HG03442 (cell line): ENCODE results near the gene ENHO.
"Not testable (repeated sequence)": the region's sequence is repeated elsewhere in the genome, so short reads cannot be mapped to it uniquely, and the experiment has no call there.

ENCODE experiments used
- ATAC-seq: cut with Tn5 transposase; IDR thresholded peaks from one replicate; pipeline ENCODE4 v1.9.1; 2021; ENCODE audit warnings: mild to moderate bottlenecking, moderate library complexity; ENCODE audit not compliant: unreplicated experiment

The ENHO gene

DNA sequence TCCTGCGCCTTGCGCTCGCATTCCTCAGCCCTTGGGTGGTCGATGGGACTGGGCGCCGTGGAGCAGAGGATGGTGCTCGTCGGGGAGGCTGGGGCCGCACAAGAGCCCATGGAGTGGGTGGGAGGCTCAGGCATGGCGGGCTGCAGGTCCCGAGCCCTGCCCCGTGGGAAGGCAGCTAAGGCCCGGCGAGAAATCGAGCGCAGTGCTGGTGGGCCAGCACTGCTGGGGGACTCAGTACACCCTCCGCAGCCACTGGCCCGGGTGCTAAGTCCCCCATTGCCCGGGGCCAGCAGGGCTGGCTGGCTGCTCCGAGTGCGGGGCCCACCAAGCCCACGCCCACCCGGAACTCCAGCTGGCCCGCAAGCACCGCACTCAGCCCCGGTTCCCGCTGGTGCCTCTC lies 40.0 kb downstream of the ENHO start:
- not testable (repeated sequence) for ATAC-seq

- ATAC-seq, result not testable (repeated sequence)
Measured at GRCh38 chr9:34481620-34482019, 41.2 kb downstream of the ENHO start.

GRCh38 chr9:34479431-34479866 lies 43.3 kb downstream of the ENHO start:
- ATAC-seq, result no peak

- no peak for ATAC-seq
Measured at GRCh38 chr9:34477541-34477940, 45.2 kb downstream of the ENHO start.

DNA sequence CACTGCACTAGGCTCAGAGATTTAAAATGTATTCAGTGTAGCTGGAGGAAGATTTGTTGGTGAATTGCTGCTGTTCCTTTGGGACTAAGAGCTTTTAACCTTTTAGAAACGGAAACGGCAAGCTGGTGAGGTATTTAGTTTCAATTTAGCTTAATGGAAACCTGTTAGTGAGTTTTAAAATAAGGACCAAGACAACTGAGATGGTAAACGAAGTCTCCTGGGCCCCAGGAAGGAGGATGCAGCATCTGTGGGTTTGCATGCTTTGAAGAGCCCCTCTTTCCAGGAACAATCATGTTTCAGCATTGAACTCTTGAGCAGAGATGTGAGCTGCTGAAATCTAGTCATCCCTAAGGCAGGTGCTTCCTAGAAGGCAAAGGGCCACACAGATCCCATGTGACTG lies 47.7 kb downstream of the ENHO start:
- no peak for ATAC-seq
